GM23338 (cell line): ENCODE data around the gene RAD50. TPM values are rescaled to one million over a fixed set of nuclear protein-coding genes. Genes with fewer than 3 reads are reported as not detected.

Experiments
- ATAC-seq: fragments of 200-7000 bp; cut with Tn5 transposase; 3 replicates; pipeline ENCODE4 v1.9.1; 2020
- DNase-seq: peaks from one replicate; pipeline ENCODE4 v3.0.0-alpha.2; 2015; ENCODE audit warnings: low spot score
- H2AFZ ChIP-seq: fragments of 200-600 bp; sonication (generic); 2 replicates; pipeline ENCODE4 v1.8.0; 2016; ENCODE audit warnings: antibody characterized with exemption, mild to moderate bottlenecking, moderate library complexity
- H3F3A ChIP-seq: fragments of 200-600 bp; sonication (generic); replicated peaks from 2 replicates; pipeline ENCODE4 v1.8.0; 2017; ENCODE audit warnings: antibody characterized with exemption, mixed run types, low read depth
- H3K27ac ChIP-seq: fragments of 200-600 bp; sonication (generic); 2 replicates; pipeline ENCODE4 v1.6.1; 2016; ENCODE audit warnings: low read depth
- H3K27me3 ChIP-seq: fragments of 200-600 bp; sonication (generic); 2 replicates; pipeline ENCODE4 v1.8.0; 2016; ENCODE audit warnings: mild to moderate bottlenecking, mixed run types, moderate library complexity; ENCODE audit not compliant: insufficient read depth
- H3K36me3 ChIP-seq: fragments of 200-600 bp; sonication (generic); 2 replicates; pipeline ENCODE4 v1.8.0; 2016; ENCODE audit warnings: mild to moderate bottlenecking; ENCODE audit not compliant: insufficient read depth
- H3K4me1 ChIP-seq: fragments of 200-600 bp; sonication (generic); 2 replicates; pipeline ENCODE4 v1.8.0; 2016; ENCODE audit warnings: mild to moderate bottlenecking, moderate library complexity; ENCODE audit not compliant: insufficient read depth
- H3K4me2 ChIP-seq: fragments of 200-600 bp; sonication (generic); 2 replicates; pipeline ENCODE4 v1.7.1; 2017; ENCODE audit warnings: mixed run types
- H3K4me3 ChIP-seq: fragments of 200-600 bp; sonication (generic); 2 replicates; pipeline ENCODE4 v1.6.1; 2016; ENCODE audit warnings: mixed run types
- H3K79me2 ChIP-seq: fragments of 200-600 bp; sonication (generic); replicated peaks from 2 replicates; pipeline ENCODE4 v1.8.0; 2017; ENCODE audit warnings: mild to moderate bottlenecking; ENCODE audit not compliant: insufficient read depth
- H3K9me2 ChIP-seq: fragments of 200-600 bp; sonication (generic); 2 replicates; pipeline ENCODE4 v1.8.0; 2017; ENCODE audit not compliant: insufficient read depth
- H4K20me1 ChIP-seq: fragments of 200-600 bp; sonication (generic); replicated peaks from 2 replicates; pipeline ENCODE4 v1.8.0; 2017; ENCODE audit warnings: mild to moderate bottlenecking; ENCODE audit not compliant: insufficient read depth
- H3K27ac Mint-ChIP-seq: 2 replicates; pipeline ENCODE4 v1.8.0; 2020; ENCODE audit warnings: inconsistent platforms, mild to moderate bottlenecking, moderate library complexity, mixed read lengths
- H3K27me3 Mint-ChIP-seq: 3 replicates; pipeline ENCODE4 v1.8.0; 2022; ENCODE audit warnings: low read depth, mild to moderate bottlenecking, moderate library complexity, mixed read lengths, inconsistent platforms; ENCODE audit not compliant: insufficient read depth, poor library complexity
- H3K36me3 Mint-ChIP-seq: 3 replicates; pipeline ENCODE4 v1.8.0; 2021; ENCODE audit warnings: low read depth, mild to moderate bottlenecking, inconsistent platforms, moderate library complexity, mixed read lengths
- H3K4me1 Mint-ChIP-seq: 3 replicates; pipeline ENCODE4 v1.8.0; 2020; ENCODE audit warnings: mild to moderate bottlenecking, inconsistent platforms, mixed read lengths
- H3K4me3 Mint-ChIP-seq: 3 replicates; pipeline ENCODE4 v1.8.0; 2021; ENCODE audit warnings: moderate library complexity, mild to moderate bottlenecking, inconsistent platforms, mixed read lengths
- H3K9me3 Mint-ChIP-seq: 3 replicates; pipeline ENCODE4 v1.8.0; 2020; ENCODE audit warnings: moderate library complexity, mild to moderate bottlenecking, inconsistent platforms, mixed read lengths
- CREB1 ChIP-seq: fragments of 250-450 bp; sonication (Bioruptor Pico); IDR thresholded peaks from 2 replicates; pipeline ENCODE4 v1.5.0; 2020; ENCODE audit warnings: low read depth, mild to moderate bottlenecking, moderate library complexity
- EZH2phosphoT487 ChIP-seq: fragments of 200-600 bp; sonication (generic); IDR thresholded peaks from one replicate; pipeline ENCODE4 v1.8.1; 2018; ENCODE audit warnings: antibody characterized with exemption; ENCODE audit not compliant: unreplicated experiment
- NANOG ChIP-seq: IDR thresholded peaks from 2 replicates; pipeline ENCODE4 v1.6.1; 2016; ENCODE audit warnings: antibody characterized with exemption, borderline replicate concordance
- POLR2AphosphoS5 ChIP-seq: IDR thresholded peaks from 2 replicates; pipeline ENCODE4 v1.6.1; 2016; ENCODE audit warnings: antibody characterized with exemption, low read depth
- STAT1 ChIP-seq: IDR thresholded peaks from one replicate; pipeline ENCODE4 v1.6.1; 2016; ENCODE audit warnings: antibody characterized with exemption; ENCODE audit not compliant: unreplicated experiment
- ZNF114 ChIP-seq: fragments of 250-450 bp; sonication (Bioruptor Pico); IDR thresholded peaks from 2 replicates; pipeline ENCODE4 v1.5.0; 2020; ENCODE audit warnings: mild to moderate bottlenecking, moderate library complexity
- ZNF331 ChIP-seq: fragments of 250-450 bp; sonication (Bioruptor Pico); IDR thresholded peaks from 2 replicates; pipeline ENCODE4 v1.5.0; 2020; ENCODE audit warnings: low read depth, mild to moderate bottlenecking, moderate library complexity
- ZNF462 ChIP-seq: fragments of 250-450 bp; sonication (Bioruptor Pico); IDR thresholded peaks from 2 replicates; pipeline ENCODE4 v1.5.0; 2020; ENCODE audit warnings: mild to moderate bottlenecking, moderate library complexity
- polyA plus RNA-seq: library from polyadenylated mRNA; unstranded; fragments of >200 nt; fragmentation: Nextera tagmentation; extraction: Ambion mirVana; gene quantifications from 2 replicates; pipeline ENCODE4 v1.2.1, GENCODE V29; 2016
- total RNA-seq: library from RNA; depleted of rRNA; stranded (reverse); fragments of >200 nt; shearing (Covaris generic); gene quantifications from 2 replicates; pipeline ENCODE4 v1.2.3, GENCODE V29; 2014
- TF ChIP-seq, protein P1 (sequence below): IDR thresholded peaks from 2 replicates; pipeline ENCODE4 v1.6.1; 2016; ENCODE audit warnings: antibody characterized with exemption

Gene RAD50
- total and polyA plus RNA-seq, 2 experiments from 2014 or later = 27.0 to 52.2 TPM

DNA sequence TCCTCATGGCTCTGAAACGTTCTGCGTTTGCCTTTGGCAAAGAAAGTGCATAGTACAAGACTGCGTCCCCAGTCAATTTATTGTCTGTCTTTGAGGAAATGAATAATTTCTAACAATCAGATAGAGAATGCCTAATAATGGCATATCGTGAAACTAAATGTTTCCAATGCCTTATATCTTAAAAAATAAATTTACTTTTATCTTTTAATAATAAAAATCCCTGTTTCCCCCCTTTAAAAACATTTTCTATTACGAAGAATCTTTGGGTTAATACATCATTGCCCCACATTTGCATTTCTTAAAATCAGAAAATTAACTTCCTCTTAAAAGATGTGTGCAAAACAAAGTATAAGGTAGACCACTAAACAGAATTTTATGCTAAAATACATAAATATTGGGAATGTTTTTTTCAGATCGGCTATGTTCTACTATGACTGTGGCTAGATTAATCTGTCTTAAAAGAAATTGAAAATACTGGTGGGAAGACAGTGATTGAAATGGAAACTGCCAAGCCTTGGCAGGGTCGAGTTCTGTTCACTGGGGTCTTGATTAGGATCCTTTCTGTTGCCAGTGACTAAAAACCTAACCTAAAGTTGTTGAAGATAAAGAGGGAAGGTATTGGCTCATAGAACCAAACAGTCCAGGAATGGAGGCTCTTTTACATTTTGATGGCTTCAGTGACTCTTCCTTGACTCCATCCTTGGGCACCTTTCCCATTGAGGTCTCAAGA, 13.1 kb upstream of the RAD50 start, which contains the start of gene IL5 (continued):
- TF ChIP-seq POLR2AphosphoS5 (no peak), CREB1 (CRISPR knock-in tag) (no peak)
- TF ChIP-seq, protein P1, sequence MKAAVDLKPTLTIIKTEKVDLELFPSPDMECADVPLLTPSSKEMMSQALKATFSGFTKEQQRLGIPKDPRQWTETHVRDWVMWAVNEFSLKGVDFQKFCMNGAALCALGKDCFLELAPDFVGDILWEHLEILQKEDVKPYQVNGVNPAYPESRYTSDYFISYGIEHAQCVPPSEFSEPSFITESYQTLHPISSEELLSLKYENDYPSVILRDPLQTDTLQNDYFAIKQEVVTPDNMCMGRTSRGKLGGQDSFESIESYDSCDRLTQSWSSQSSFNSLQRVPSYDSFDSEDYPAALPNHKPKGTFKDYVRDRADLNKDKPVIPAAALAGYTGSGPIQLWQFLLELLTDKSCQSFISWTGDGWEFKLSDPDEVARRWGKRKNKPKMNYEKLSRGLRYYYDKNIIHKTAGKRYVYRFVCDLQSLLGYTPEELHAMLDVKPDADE = no peak

DNA sequence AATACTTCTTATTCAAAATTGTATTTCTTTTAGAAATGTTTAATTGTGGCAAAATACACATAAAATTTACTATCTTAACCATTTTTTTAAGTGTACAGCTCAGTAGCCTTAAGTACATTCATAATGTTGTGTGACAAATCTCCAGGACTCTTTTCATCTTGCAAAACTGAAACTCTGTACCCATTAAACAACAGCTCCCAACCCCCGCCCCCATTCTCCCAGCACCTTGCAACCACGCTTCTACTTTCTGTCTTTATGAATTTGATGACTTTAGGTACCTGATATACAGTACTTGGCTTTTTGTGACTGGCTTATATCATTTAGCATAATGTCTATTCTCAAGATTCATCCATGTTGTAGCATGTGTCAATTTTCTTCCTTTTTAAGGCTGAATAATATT, 10.7 kb upstream of the RAD50 start:
- H3K4me2 ChIP-seq = no peak overlapping the region
- no peak overlapping the region for H2AFZ ChIP-seq
- Mint-ChIP-seq H3K27ac (no peak overlapping the region), H3K27me3 (peaks cover 6% of the 10 kb centered on the region), H3K9me3 (no peaks in the 10 kb centered on the region), H3K36me3 (no peaks in the 10 kb centered on the region), H3K4me3 (no peak overlapping the region), H3K4me1 (no peaks in the 10 kb centered on the region)
- TF ChIP-seq EZH2phosphoT487 (no peak), STAT1 (no peak), POLR2AphosphoS5 (no peak), ZNF114 (CRISPR knock-in tag) (no peak), NANOG (no peak), ZNF331 (CRISPR knock-in tag) (no peak), ZNF462 (CRISPR knock-in tag) (no peak), CREB1 (CRISPR knock-in tag) (no peak)
- H3F3A ChIP-seq = no peaks in the 10 kb centered on the region
- no peak overlapping the region for H3K4me3 ChIP-seq
- no peak for DNase-seq
- no peaks in the 10 kb centered on the region for H3K9me2 ChIP-seq
- no peak overlapping the region for H3K27ac ChIP-seq
- no peak for ATAC-seq
- no peaks in the 10 kb centered on the region for H3K4me1 ChIP-seq
- H3K27me3 ChIP-seq = no peaks in the 10 kb centered on the region
- H3K36me3 ChIP-seq = no peaks in the 10 kb centered on the region
- H4K20me1 ChIP-seq = no peaks in the 10 kb centered on the region
- no peaks in the 10 kb centered on the region for H3K79me2 ChIP-seq
